ENCODE measurements around the gene COL6A2.
A peak's percentile ranks its signal among the peaks of the same experiment; 100 is the strongest.
"Not testable (repeated sequence)": the region's sequence is repeated elsewhere in the genome, so short reads cannot be mapped to it uniquely, and the experiment has no call there.

COL6A2 gene

DNA sequence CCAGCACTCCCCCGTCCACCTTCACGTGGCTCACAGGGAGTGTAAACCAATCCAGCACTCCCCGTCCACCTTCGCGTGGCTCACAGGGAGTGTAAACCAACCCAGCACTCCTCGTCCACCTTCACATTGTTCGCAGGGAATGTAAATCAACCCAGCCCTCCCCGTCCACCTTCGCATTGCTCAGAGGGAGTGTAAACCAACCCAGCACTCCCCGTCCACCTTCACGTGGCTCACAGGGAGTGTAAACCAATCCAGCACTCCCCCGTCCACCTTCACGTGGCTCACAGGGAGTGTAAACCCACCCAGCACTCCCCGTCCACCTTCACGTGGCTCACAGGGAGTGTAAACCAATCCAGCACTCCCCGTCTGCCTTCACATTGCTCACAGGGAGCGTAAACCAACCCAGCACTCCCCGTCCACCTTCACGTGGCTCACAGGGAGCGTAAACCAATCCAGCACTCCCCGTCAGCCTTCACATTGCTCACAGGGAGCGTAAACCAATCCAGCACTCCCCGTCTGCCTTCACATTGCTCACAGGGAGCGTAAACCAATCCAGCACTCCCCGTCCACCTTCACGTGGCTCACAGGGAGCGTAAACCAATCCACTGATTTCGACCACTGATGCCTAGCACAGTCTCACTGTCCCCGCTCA, 42.6 kb downstream of the COL6A2 start:
- DNase-seq (ENCODE audit: low read depth in 2 of 2, low spot score in 1 of 2) = not testable (repeated sequence)

DNA sequence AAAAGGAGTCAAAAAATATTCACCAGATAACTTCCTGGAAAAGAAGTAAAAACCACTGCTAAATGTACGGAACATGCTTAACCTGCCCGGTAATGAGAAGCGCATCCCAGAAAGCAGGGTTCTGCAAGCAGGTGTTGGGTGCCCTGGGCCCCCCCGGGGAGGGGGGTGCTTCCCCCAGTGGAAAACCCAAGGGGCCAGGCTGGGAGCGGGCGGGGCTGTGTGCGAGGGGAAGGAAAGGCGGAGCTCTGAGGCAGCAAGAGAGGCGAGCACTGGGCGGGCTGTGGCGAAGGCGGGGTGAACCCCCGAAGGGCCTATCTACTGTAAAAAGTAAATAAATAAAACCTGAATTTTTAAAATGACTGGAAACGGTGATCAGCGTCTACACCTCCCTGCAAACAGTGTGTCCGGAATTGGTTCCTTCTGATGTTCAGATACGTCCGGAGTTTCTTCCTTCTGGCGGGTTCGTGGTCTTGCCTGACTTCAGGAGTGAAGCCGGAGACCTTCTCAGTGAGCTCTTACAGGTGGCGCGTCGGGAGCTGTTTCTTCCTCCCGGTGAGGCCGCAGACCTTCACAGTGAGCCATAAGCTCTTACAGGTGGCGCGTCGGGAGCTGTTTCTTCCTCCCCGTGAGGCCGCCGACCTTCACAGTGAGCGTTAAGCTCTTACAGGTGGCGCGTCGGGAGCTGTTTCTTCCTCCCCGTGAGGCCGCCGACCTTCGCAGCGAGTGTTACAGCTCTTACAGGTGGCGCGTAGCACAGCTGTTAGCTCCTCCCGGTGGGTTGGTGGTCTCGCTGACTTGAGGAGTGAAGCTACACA, 44.1 kb downstream of the COL6A2 start:
- no peak for DNase-seq (ENCODE audit: low read depth in 2 of 2, low spot score in 1 of 2)

DNA sequence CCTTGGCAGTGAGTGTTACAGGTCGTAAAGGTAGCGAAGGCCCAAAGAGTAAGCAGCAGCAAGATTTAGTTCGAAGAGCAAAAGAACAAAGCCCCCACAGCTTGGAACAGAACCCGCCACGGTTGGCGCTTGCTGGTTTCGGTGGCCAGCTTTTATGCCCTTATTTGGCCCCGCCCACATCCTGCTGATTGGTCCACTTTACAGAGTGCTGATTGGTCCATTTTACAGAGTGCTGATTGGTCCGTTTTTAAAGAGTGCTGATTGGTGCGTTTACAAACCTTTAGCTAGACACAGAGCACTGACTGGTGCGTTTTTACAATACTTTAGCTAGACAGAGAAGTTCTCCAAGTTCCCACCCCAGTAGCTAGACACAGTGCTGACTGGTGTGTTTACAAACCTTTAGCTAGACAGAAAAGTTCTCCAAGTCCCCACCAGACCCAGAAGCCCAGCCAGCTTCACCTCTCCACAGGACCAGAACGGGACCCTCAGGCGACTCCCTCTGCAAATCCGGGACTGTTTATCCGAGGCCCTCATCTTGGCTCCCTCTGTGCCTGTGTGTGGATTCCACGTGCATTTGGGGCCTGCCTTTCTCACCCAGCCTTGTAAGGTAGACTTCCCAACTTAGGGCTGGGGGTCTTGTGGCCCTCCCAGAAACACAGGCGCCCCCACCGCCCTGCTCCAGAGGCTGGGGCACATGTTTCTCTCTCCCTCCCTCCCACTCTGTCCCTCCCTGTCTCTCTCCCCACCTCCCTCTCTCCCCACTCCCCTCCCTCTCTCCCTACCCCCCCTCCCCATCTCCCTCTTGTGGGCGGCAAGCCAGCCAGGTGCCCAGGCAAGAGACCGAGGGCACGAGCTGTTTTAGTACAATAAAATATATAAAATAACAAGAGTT, 44.9 kb downstream of the COL6A2 start:
- no peak for DNase-seq (ENCODE audit: low read depth in 2 of 2, low spot score in 1 of 2)

DNA sequence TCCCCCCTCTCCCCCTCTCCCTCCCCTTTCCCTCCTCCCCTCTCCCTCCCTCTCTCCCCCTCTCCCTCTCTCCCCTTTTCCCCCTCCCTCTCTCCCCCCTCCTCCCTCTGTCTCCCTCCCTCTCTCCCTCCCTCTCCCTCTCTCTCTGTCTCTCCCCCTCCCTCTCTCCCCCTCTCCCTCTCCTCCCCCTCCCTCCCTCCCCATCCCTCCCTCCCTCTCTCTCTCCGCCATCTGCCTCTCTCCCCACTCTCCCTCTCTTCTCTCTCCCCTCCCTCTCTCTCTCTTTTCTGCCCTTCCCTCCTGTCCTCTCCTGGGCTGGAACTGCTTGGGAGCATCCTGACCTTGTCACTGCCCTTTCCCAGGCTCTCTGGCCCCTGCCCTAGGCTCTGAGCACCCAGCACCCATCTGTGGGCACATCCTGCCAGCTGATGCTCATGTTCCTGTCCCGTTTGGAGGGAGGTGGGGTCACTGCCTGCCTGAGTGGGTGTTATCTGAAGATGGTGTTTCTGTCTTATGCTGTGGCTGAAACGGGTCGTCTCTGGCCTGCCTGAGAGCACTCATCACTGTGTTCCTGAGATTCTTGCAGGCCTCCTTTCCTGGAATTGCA, 46.7 kb downstream of the COL6A2 start:
- DNase-seq (ENCODE audit: low read depth in 2 of 2, low spot score in 1 of 2) = no peak

DNA sequence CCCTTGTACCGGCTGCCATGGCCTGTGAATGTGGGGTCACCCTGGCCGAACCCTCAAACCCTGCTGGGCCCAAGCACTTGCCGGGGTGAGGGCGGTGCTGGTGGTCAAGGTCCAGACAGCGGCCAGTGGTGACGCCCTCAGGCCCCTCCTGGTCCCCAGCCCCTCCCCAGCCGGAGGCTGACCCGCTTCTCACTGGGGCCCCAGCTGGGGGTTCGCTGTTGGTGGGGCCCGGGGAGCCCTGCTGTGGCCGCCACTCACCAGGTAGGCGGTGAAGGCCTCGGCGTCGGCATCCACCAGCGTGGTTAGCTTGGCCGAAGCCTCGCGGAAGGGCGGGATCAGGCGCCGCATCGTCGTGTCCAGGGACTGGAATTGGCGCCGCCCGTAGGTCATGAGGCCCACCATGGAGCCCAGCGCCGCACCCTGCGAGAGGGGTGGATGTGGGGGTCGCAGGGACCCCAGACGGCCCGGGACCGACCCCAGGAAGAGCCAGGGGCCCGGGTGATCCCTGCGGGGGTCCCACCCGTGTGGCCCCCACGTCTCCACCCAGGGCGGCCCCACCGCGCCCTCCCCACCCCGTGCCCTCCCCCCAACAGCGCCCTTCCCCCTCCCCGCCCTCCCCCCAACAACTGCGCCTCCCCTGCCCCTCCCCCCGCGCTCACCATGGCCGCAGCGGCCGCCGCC, 47.4 kb downstream of the COL6A2 start:
- DNase-seq (ENCODE audit: low read depth in 2 of 2, low spot score in 1 of 2) = no peak

DNA sequence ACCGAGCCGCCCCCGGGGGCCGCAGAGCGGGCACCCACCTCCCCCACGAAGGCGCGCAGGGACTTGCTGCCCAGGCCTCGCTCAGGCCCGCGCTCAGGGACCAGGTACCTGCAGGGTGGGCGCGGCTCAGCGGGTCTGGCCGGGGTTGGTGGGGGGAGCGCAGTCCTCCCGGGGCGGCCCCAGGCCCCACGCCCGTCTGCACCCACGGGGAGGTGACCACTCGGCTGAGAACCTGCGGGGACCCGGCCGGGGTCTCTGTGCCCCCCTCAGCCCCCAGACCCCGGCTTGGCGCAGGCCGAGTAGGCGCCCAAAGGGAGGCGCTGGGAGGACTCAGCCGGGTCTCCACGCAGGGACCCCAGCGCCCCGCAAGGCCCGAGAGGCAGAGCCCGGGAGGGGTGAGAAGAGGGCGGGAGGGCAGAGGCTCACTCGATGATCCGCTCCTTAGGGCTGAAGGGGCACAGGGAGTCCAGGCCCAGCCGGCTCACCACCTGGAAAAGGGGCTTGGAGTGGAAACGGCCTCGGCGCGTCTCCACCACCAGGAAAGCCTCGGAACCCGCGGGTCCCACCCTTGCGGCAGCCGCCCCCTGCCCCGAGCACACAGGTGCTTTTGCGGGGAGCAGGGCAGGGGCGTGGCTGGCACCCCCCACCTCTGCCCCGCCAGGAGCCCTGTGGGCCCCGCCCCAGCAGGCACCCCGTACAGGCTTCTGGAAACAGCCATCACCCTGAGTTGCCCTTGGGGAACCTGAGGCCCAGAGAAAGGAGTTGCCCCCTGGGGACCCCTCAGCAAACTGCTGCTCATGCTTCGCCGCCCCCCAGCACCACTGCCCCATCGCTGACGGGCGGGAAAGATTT, 48.2 kb downstream of the COL6A2 start:
- no peak for DNase-seq (ENCODE audit: low read depth in 2 of 2, low spot score in 1 of 2)

DNA sequence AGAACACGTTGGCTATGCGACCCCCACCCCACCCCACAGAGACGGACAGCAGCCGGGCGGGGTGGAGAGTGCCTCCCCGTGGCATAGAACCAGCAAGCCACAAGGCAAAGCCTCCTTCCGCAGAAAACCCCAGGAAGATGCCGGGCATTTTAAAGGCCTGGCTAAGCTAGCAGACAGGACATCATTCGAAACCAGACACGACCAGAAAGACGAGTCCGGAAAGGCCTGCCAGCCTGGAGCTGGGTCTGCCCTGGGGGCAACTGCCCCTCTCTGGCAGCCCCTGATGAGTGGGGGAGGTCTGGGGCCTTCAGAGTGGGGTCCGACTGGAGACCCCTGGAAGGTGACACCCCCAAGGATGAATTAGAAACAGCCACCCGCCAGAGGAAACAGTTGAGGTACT, 48.9 kb downstream of the COL6A2 start:
- DNase-seq (ENCODE audit: low read depth in 2 of 2, low spot score in 1 of 2) = no peak

DNA sequence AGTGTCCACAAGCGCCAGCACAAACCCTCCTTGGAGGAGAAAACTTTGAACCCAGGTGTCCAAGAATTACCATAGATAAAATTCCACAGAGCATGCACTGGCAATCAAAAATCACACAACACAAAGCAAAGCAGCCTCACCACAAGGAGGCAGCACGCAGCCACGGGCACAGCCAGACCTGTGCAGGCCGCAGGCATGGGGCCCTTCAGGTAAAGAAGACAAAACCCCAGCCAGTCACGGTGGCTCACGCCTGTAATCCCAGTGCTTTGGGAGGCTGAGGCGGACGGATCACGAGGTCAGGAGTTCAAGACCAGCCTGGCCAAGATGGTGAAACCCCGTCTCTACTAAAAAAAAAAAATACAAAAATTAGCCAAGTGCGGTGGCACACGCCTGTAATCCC, 49.5 kb downstream of the COL6A2 start:
- peak; percentile 2 to 30 for DNase-seq (ENCODE audit: low read depth in 2 of 2, low spot score in 1 of 2)

DNA sequence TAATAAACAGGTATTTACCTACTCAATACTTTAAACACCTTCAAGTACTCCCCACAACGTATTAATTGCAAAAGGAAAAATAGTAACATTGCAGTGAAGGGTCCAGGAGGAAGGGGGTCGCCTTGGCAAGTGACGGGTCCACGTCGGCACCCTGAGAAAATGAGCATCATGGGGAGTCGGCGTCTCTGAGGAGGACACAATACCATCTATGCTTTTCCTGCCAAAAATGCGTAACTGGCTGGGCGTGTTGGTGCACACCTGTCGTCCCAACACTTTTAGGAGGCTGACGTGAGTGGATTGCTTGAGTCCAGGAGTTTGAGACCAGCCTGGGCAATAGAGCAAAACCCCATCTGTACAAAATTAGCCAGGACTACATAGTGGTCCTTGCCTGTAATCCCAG, 50.2 kb downstream of the COL6A2 start:
- no peak for DNase-seq (ENCODE audit: low read depth in 2 of 2, low spot score in 1 of 2)

DNA sequence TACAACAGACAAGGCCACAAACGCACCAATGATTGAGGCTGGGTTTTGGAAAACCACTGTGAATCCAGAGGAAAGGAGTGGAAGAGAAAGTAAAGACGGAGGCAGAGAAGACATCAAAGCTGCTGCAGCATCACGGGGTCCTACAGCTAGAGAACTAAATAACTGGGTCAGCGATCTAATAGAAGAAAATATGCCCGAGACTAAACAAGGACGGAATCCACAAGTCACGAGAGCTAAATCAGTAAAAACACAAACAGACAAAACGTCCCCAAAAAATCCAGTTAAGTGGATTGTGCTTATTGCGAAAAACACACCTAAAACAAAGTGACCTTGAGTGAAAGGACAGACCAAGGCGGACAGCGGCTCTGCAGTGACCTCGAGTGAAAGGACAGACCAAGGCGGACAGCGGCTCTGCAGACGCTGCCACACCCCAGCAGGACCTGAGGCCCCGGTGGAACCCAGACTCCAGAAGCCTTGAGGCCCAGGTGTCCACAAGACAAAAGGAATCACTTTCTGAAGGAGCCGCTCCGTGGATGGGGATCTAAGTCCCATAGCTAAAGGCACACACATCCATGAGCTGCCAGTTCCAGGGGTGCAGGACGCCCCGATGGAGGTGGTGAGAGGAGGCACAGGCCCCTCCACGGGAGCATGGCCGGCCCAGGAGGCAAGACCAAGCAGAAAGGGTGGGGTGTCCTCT, 51.4 kb downstream of the COL6A2 start:
- no peak for DNase-seq (ENCODE audit: low read depth in 2 of 2, low spot score in 1 of 2)

DNA sequence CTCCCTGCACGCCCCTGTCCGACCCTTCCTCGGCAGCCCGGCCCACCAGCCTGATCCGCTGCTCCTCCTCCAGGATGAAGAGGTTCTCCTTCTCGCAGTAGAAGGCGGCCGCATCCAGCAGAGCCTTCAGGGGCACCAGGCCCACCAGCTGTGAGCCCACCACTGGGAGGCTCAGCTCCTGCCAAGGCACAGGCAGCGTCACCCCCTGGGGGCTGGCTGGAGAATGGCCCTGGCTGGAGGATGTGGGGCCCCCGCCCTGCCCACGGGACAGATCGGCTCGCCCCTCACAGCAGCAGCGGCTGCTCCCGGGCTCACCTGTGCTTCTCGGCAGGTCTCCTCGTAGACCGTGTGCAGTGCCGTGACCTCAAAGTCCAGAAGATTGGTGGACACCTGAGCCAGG, 52.2 kb downstream of the COL6A2 start:
- DNase-seq (ENCODE audit: low read depth in 2 of 2, low spot score in 1 of 2) = no peak

DNA sequence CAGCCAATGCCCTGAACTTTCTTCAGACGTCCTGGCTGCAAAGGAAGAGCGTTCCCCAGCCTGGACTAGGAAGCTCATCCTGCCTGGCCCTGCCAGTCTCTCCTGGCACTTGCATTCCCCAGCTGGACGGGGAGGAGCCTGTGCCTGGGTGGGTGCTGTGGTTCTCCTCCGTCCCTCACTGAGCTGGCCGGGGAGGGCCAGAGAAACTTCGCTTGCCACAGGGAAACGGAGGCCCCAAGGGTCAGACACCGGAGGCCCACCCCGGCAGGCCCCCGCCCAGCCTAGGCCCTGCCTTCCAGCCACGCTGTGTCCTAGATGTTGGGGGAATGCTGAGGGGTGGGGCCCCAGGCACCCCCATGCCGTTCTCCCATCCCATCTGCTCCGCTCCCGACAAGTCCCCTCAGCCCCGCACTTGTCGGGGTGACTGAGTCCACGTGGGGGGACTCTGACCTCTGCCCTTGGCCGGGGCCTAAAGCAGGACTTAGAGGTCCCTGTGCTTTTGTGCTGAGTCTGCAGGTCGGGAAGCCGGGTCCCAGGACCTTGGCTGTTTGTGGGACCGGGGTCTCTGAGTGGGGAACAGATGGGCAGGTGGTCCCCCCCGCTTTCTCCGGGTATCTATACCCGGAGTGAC, 52.7 kb downstream of the COL6A2 start:
- DNase-seq (ENCODE audit: low read depth in 2 of 2, low spot score in 1 of 2) = no peak

DNA sequence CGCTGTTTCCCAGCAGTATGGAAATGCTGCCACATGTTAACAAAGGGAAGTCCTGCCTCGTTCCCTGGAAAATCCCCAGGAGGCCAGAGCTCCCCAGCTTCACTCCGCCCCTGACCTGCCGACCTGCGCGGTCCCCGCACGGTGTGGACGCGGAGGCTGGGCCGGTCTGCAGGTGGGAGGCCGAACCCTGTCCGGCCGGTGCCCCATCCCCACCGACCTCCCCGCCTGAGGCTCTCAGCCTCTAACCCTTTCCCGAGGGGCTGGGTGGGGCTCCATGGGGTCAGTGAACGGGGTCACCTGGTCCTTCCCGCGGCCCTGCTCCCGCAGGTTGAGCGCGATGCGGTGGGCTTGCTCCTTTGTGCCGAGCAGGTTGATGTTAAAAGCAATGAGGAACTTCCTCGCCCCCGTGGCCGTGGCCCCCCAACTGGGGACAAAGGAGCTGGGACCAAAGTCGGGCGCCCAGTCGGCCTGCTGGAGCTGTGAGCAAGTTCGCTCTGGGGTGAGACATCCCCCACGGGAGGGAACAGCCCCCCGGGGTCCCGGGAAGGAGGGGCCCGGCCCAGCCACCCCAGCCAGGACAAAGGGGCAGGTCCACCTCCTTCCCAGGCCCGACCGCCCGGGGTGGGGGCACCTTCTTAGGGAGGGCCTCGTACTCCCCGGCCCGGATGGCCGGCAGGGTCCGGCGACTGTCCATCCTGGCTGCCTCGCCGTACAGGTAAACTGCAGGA, 53.5 kb downstream of the COL6A2 start:
- DNase-seq (ENCODE audit: low read depth in 2 of 2, low spot score in 1 of 2) = no peak

DNA sequence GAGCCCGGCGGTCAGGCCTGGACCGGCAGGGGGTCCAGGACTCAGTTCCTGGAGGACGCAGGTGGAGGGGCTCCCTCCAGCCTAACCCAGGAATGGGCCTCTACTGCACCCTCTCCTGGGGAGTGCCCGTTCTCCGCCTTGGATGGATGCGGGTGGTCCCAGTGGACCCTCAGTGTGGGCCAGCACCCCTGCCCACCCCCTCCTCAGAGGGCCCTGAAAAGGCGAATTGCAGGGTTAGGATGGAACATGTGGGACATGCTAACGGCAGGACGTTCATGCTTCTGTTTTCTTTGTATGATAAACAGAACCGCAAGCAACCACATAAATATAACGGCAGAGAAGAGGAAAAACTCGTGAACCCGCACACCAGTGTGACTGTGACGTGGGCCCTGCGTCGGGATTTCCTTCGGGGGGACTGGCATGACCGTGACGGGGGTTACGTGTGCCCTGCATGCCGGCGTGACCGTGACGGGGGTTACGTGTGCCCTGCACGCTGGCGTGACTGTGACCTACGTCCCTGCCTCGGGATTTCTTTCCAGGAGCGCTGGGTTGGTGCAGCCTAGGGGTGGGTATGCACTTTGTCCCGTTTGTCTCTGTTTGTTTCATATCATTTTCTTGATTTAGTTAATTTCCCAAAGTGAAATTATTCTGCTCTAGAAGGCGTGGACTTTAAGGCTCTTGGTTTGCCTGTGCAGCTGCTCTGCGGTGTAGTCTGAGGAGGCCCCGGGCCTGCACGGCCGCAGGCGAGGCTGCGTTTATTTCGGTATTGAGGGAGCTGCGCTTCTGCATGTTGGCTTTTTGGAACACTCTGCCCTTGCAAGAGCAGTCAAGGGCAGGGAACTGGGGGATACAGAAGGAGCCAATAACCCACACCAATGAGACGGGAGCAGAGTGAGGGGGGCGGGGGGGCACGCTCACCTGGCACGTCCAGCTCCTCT, 54.3 kb downstream of the COL6A2 start:
- no peak for DNase-seq (ENCODE audit: low read depth in 2 of 2, low spot score in 1 of 2)

DNA sequence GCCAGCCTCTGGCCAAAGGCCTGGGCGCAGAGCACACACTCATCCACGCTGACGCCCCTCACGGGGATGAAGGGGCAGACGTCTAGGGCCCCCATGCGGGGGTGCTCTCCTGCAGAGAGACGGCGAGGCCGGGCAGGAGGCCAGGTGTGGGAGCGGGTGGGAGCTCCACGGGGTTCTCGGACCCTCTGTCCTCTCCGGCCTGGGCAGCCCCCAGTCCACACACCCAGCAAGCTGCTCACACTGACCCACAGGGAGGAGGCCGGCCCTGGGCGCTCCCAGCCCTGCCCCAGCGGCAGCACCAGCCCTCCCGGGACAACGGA, 55.0 kb downstream of the COL6A2 start:
- no peak for DNase-seq (ENCODE audit: low read depth in 2 of 2, low spot score in 1 of 2)

DNA sequence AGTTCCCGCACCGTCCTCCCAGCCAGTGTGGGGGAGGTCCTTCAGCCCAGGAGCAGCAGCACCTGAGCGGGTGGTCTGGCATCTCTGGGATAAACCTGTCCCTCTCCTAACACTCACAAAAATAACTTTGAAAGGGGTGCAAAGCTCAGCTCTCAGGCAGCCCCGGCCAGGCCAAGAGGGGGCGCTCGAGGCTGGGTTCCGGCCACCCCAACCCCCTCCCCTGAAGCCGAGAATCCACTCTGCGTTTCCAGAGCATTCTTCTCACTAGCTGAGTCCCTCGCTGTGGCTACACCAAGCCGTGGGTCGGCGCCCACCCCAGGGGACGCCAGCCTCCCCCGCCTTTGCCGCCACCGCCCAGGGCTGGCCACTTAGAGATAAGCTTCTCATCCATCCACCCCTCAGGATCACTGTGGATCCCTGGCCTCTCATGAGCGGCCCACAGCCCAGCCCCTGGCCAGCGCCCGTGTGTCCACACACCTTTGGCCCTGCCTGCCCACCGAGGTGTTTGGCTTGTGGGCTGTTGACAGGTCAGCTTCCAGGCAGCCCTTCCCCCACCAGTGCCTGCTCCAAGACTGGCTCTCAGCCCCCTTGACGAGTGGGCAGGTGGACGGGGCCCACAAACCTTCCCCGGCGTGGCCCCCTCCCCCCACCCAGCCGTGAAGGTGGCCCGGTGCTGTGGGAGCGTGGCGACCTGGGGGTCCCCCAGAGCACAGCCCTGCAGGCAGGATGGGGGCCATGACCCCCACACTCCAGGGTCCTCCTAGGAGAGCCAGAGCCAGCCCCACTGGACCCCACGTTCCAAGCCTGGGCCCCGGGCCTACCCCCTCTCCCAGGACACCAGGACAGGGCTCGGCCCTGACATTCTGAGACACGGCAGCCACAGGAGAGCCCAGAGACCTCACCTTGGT, 55.6 kb downstream of the COL6A2 start:
- DNase-seq (ENCODE audit: low read depth in 2 of 2, low spot score in 1 of 2) = peak in 1 of 2 donors; percentile 29

Measured in stimulated activated CD8-positive, alpha-beta memory T cell treated with anti-CD3 and anti-CD28 coated beads, Interleukin-4, amount 100 ng/mL, for 1 hour (primary cell).